K562 (cell line): ENCODE data around the gene GLYATL3. TPM values are rescaled to one million over a fixed set of nuclear protein-coding genes. Genes with fewer than 3 reads are reported as not detected.

Source experiments
- E4F1 ChIP-seq: fragments of 250-450 bp; sonication (Bioruptor Pico); IDR thresholded peaks from 2 replicates; pipeline ENCODE4 v1.5.0; 2021; ENCODE audit warnings: mild to moderate bottlenecking, borderline replicate concordance
- ETV5 ChIP-seq: sonication (generic); formaldehyde crosslinking; IDR thresholded peaks from 2 replicates; pipeline ENCODE4 v1.4.0; 2020; ENCODE audit warnings: low read depth, mild to moderate bottlenecking, missing genetic modification reagents
- FOS ChIP-seq: IDR thresholded peaks from 3 replicates; pipeline ENCODE4 v1.6.1; 2011; ENCODE audit not compliant: insufficient read length; ENCODE audit errors: extremely low read depth
- FOXJ2 ChIP-seq: fragments of 200-800 bp; sonication (Bioruptor generic); IDR thresholded peaks from 2 replicates; pipeline ENCODE4 v1.6.1; 2016; ENCODE audit warnings: missing genetic modification characterization, missing compliant biosample characterization
- FOXM1 ChIP-seq, 2 experiments: fragments of 450-650 bp in 1 of 2; sonication (generic) in 1 of 2; formaldehyde crosslinking in 1 of 2; IDR thresholded peaks; 2 replicates each; pipeline versions ENCODE4 v1.6.1 to v1.9.0; 2017 to 2022; ENCODE audit warnings: low read depth in 2 of 2, mild to moderate bottlenecking in 2 of 2, missing genetic modification reagents in 1 of 2, moderate library complexity in 1 of 2
- GATA2 ChIP-seq: sonication (generic); formaldehyde crosslinking; IDR thresholded peaks from 2 replicates; pipeline ENCODE4 v1.4.0; 2020; ENCODE audit warnings: mild to moderate bottlenecking, missing genetic modification reagents
- GATAD2B ChIP-seq: fragments of 450-650 bp; IDR thresholded peaks from 2 replicates; pipeline ENCODE4 v1.6.1; 2017; ENCODE audit warnings: mild to moderate bottlenecking, borderline replicate concordance
- HLTF ChIP-seq: fragments of 450-650 bp; IDR thresholded peaks from 2 replicates; pipeline ENCODE4 v1.6.1; 2016
- HNRNPH1 ChIP-seq: fragments of 200-400 bp; formaldehyde crosslinking; optimal IDR thresholded peaks from 2 replicates; pipeline ENCODE3; 2017; ENCODE audit warnings: low read depth, mild to moderate bottlenecking, low read length, moderate library complexity
- MXI1 ChIP-seq: IDR thresholded peaks from 2 replicates; pipeline ENCODE4 v1.6.1; 2011; ENCODE audit warnings: low read depth, mild to moderate bottlenecking, improper control_type of control experiment, low read length
- RBM15 ChIP-seq: fragments of 200-400 bp; formaldehyde crosslinking; IDR thresholded peaks from 2 replicates; pipeline ENCODE4 v1.6.1; 2018; ENCODE audit warnings: mild to moderate bottlenecking, low read length, moderate library complexity; ENCODE audit not compliant: insufficient read depth
- ZBTB12 ChIP-seq: fragments of 250-450 bp; sonication (Bioruptor Pico); IDR thresholded peaks from 2 replicates; pipeline ENCODE4 v1.4.0; 2020
- ZBTB8A ChIP-seq: fragments of 450-650 bp; IDR thresholded peaks from 2 replicates; pipeline ENCODE4 v1.6.1; 2018; ENCODE audit warnings: mild to moderate bottlenecking, moderate library complexity; ENCODE audit not compliant: partially characterized antibody
- ZKSCAN1 ChIP-seq: fragments of 150-350 bp; IDR thresholded peaks from 2 replicates; pipeline ENCODE4 v1.6.1; 2016; ENCODE audit warnings: low read depth, low read length
- polyA plus RNA-seq, 8 experiments: library from polyadenylated mRNA; depleted of rRNA in 4 of 8; stranded (reverse) in 5 of 8; unstranded in 3 of 8; fragments of >200 nt; fragmentation: Nextera tagmentation in 2 of 8; fragmentation: Illumina TruSeq in 1 of 8; extraction: Ambion mirVana in 2 of 8; extraction: Trizol in 1 of 8; gene quantifications; 2 replicates each; pipeline versions ENCODE4 v1.2.1 to v1.2.3, GENCODE V29; 2011 to 2014; ENCODE audit warnings: inconsistent platforms in 1 of 8, missing spikeins in 1 of 8
- total RNA-seq, 7 experiments: library from RNA; depleted of rRNA in 6 of 7; stranded (reverse); fragments of >200 nt in 6 of 7; fragmentation: Illumina TruSeq in 2 of 7; extraction: Trizol in 2 of 7; gene quantifications; 2 replicates each; pipeline versions ENCODE4 v1.2.1 to v1.2.3, GENCODE V29; 2011 to 2021; ENCODE audit warnings: low replicate concordance in 1 of 7
- TF ChIP-seq, protein P1 (sequence below): fragments of 450-650 bp; formaldehyde crosslinking; IDR thresholded peaks from 2 replicates; pipeline ENCODE4 v1.4.0; 2022; ENCODE audit warnings: missing genetic modification characterization
- TF ChIP-seq, protein P2 (sequence below): fragments of 450-650 bp; formaldehyde crosslinking; IDR thresholded peaks from 2 replicates; pipeline ENCODE4 v1.4.0; 2020; ENCODE audit warnings: mild to moderate bottlenecking, moderate library complexity
- TF ChIP-seq, protein P3 (sequence below): fragments of 450-650 bp; IDR thresholded peaks from 2 replicates; pipeline ENCODE4 v1.6.1; 2016
- TF ChIP-seq, protein P4 (sequence below): fragments of 200-800 bp; sonication (Bioruptor generic); IDR thresholded peaks from 2 replicates; pipeline ENCODE4 v1.6.1; 2017; ENCODE audit warnings: missing genetic modification characterization, missing compliant biosample characterization

GLYATL3 gene
- total and polyA plus RNA-seq, 9 of the 15 experiments (the other 6 are each of a cell fraction or from before 2014, with no cell fraction given): not detected

DNA sequence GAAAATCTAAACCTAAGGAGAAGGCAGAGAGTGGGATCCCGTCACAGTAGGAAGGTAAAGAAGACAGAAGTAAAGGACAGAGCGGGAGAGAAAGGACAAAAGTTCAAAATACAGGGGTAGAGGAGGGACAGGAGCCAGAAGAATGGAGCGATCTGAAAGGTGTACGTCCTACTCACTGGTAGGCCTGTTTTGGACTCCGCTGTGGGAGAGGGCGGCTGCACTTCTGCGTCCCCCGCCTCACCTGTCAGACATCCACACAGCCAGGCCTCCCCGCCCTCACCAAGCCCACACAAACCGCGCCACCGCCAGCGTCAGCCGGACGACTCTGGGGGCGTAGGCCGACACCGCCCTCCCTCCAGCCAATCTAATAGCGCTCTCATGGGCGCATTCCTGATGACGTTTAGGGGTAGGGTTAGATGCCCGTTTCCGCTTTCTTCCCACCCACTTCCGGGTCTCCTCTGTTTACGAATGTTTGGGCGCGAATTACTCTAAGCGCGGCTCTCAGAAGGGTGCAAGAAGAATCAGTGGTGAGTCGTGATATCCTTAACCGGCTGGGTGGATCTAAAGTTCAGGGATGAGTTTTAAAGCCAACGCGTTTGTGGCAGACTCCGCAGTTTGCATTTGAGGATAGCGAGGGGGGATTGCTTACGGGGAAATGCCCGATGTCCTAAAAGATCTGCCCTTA lies 36.7 kb upstream of the GLYATL3 start, which contains the start of the genes CENPQ and MMUT (continued):
- TF ChIP-seq RBM15 (no peak), HNRNPH1 (no peak), ETV5 (CRISPR knock-in tag) (peak; percentile 74), FOXM1 (IDR thresholded peaks at IDR 0.05; ENCODE audit: low read depth) (peak; percentile 49), FOXM1 (CRISPR knock-in tag; IDR thresholded peaks at IDR 0.05; ENCODE audit: low read depth) (no peak; the same call in 1 of the 2 replicates), ZKSCAN1 (peak; percentile 61), HLTF (peak; percentile 7; the same call in 1 of the 2 replicates), FOXJ2 (tag) (0 out of 2 replicates have a peak, but pooled peaks have one; percentile 39), GATAD2B (peak; percentile 86; the same call in 1 of the 2 replicates), ZBTB12 (CRISPR knock-in tag) (peak; percentile 97), E4F1 (CRISPR knock-in tag) (no peak), FOS (peak; percentile 35), ZBTB8A (no peak), MXI1 (peak; percentile 88), GATA2 (CRISPR knock-in tag) (0 out of 2 replicates have a peak, but pooled peaks have one; percentile 51)
- TF ChIP-seq, protein P1, sequence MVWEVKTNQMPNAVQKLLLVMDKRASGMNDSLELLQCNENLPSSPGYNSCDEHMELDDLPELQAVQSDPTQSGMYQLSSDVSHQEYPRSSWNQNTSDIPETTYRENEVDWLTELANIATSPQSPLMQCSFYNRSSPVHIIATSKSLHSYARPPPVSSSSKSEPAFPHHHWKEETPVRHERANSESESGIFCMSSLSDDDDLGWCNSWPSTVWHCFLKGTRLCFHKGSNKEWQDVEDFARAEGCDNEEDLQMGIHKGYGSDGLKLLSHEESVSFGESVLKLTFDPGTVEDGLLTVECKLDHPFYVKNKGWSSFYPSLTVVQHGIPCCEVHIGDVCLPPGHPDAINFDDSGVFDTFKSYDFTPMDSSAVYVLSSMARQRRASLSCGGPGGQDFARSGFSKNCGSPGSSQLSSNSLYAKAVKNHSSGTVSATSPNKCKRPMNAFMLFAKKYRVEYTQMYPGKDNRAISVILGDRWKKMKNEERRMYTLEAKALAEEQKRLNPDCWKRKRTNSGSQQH (CRISPR knock-in tag): no peak
- TF ChIP-seq, protein P2, sequence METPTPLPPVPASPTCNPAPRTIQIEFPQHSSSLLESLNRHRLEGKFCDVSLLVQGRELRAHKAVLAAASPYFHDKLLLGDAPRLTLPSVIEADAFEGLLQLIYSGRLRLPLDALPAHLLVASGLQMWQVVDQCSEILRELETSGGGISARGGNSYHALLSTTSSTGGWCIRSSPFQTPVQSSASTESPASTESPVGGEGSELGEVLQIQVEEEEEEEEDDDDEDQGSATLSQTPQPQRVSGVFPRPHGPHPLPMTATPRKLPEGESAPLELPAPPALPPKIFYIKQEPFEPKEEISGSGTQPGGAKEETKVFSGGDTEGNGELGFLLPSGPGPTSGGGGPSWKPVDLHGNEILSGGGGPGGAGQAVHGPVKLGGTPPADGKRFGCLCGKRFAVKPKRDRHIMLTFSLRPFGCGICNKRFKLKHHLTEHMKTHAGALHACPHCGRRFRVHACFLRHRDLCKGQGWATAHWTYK (CRISPR knock-in tag): peak; percentile 50; the same call in 1 of the 2 replicates
- TF ChIP-seq, protein P3, sequence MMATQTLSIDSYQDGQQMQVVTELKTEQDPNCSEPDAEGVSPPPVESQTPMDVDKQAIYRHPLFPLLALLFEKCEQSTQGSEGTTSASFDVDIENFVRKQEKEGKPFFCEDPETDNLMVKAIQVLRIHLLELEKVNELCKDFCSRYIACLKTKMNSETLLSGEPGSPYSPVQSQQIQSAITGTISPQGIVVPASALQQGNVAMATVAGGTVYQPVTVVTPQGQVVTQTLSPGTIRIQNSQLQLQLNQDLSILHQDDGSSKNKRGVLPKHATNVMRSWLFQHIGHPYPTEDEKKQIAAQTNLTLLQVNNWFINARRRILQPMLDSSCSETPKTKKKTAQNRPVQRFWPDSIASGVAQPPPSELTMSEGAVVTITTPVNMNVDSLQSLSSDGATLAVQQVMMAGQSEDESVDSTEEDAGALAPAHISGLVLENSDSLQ: peak; percentile 85
- TF ChIP-seq, protein P4, sequence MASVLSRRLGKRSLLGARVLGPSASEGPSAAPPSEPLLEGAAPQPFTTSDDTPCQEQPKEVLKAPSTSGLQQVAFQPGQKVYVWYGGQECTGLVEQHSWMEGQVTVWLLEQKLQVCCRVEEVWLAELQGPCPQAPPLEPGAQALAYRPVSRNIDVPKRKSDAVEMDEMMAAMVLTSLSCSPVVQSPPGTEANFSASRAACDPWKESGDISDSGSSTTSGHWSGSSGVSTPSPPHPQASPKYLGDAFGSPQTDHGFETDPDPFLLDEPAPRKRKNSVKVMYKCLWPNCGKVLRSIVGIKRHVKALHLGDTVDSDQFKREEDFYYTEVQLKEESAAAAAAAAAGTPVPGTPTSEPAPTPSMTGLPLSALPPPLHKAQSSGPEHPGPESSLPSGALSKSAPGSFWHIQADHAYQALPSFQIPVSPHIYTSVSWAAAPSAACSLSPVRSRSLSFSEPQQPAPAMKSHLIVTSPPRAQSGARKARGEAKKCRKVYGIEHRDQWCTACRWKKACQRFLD (CRISPR knock-in tag): no peak
